Prostate gland (tissue), 2 donors: ENCODE data around the gene SH3BGRL3. TPM values are rescaled to one million over a fixed set of nuclear protein-coding genes. Genes with fewer than 3 reads are reported as not detected.
A peak's percentile ranks its signal among the peaks of the same experiment; 100 is the strongest.

Source experiments
- DNase-seq: peaks from one replicate; pipeline ENCODE4 v3.0.0-alpha.2; 2019; ENCODE audit warnings: low spot score
- H3K27ac ChIP-seq, 2 donors: fragments of 200-600 bp; sonication (generic); 2 replicates each; pipeline ENCODE4 v1.5.1; 2017 to 2019
- H3K27me3 ChIP-seq: fragments of 200-600 bp; sonication (generic); replicated peaks from 2 replicates; pipeline ENCODE4 v1.5.1; 2019; ENCODE audit not compliant: insufficient read depth
- H3K36me3 ChIP-seq, 2 donors: fragments of 200-600 bp; sonication (generic); 1 replicate in 1 of 2; 2 replicates in 1 of 2; pipeline versions ENCODE4 v1.5.1 to v1.8.1; 2017 to 2019
- H3K4me1 ChIP-seq: fragments of 200-600 bp; sonication (generic); replicated peaks from 2 replicates; pipeline ENCODE4 v1.5.1; 2019
- H3K4me3 ChIP-seq, 2 donors: fragments of 200-600 bp; sonication (generic); 2 replicates each; pipeline ENCODE4 v1.5.1; 2017 to 2019
- H3K9me3 ChIP-seq: fragments of 200-600 bp; sonication (generic); 2 replicates; pipeline ENCODE4 v1.5.1; 2017
- POLR2A ChIP-seq: fragments of 450-650 bp; IDR thresholded peaks from one replicate; pipeline ENCODE4 v1.6.1; 2016; ENCODE audit warnings: antibody characterized with exemption, mild to moderate bottlenecking
- POLR2AphosphoS5 ChIP-seq: sonication (generic); formaldehyde crosslinking; IDR thresholded peaks from one replicate; pipeline ENCODE4 v1.6.1; 2017; ENCODE audit warnings: antibody characterized with exemption
- WGBS: methylation state at CpG from one replicate; pipeline ENCODE4 v1.1.5; 2018; 5-methylcytosine and 5-hydroxymethylcytosine counted together
- intact Hi-C: fragments of 100-400 bp; cut with DNase I; formaldehyde crosslinking; loops from one replicate; pipeline ENCODE4 v1.14.2; 2022
- total RNA-seq, 2 donors: library from RNA; depleted of rRNA; stranded (reverse); fragments of >200 nt; gene quantifications; one replicate each; pipeline ENCODE4 v1.1.0, GENCODE V29; 2016
- TF ChIP-seq, protein P1 (sequence below), 4 experiments: fragments of 200-600 bp in 2 of 4; fragments of 450-650 bp in 2 of 4; sonication (generic) in 2 of 4; IDR thresholded peaks; 1 replicate in 3 of 4; 2 replicates in 1 of 4; pipeline ENCODE4 v1.5.1; 2016 to 2019; ENCODE audit warnings: antibody characterized with exemption in 4 of 4, mild to moderate bottlenecking in 2 of 4, moderate library complexity in 2 of 4

Gene SH3BGRL3
- total RNA-seq, 2 donors from 2014 or later, result 37.4 to 55.3 TPM

DNA sequence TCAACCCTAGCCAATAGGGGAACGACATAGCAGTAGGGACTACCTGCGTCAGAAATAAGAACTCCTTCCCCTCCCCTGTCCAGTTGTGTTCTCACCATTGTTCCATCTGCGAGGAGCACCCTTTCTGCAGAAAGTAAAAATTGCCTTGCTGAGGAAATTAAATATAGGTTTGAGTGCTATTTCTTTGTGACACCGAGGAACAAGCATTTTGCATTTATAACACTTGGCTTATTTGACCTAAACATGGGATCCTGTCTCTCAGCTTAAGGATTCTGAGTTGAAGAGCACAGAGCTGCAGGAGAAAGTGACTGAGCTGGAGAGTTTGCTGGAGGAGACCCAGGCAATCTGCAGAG is 10.7 kb upstream of the SH3BGRL3 start:
- no peak for DNase-seq
- no peaks in the 10 kb centered on the region for H3K9me3 ChIP-seq
- intact Hi-C loops, result no loop called here
- WGBS, result 96% methylated on average over 4 of the region's 4 CpGs
- H3K4me3 ChIP-seq, result no peak overlapping the region
- TF ChIP-seq POLR2A (no peak), POLR2AphosphoS5 (no peak)
- TF ChIP-seq, protein P1, sequence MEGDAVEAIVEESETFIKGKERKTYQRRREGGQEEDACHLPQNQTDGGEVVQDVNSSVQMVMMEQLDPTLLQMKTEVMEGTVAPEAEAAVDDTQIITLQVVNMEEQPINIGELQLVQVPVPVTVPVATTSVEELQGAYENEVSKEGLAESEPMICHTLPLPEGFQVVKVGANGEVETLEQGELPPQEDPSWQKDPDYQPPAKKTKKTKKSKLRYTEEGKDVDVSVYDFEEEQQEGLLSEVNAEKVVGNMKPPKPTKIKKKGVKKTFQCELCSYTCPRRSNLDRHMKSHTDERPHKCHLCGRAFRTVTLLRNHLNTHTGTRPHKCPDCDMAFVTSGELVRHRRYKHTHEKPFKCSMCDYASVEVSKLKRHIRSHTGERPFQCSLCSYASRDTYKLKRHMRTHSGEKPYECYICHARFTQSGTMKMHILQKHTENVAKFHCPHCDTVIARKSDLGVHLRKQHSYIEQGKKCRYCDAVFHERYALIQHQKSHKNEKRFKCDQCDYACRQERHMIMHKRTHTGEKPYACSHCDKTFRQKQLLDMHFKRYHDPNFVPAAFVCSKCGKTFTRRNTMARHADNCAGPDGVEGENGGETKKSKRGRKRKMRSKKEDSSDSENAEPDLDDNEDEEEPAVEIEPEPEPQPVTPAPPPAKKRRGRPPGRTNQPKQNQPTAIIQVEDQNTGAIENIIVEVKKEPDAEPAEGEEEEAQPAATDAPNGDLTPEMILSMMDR (IDR thresholded peaks at IDR 0.05), result no peak
- no peaks in the 10 kb centered on the region for H3K27me3 ChIP-seq
- no peak overlapping the region for H3K27ac ChIP-seq
- no peaks in the 10 kb centered on the region for H3K36me3 ChIP-seq
- H3K4me1 ChIP-seq, result no peaks in the 10 kb centered on the region

GRCh38 chr1:26274801-26275425 is 5.0 kb upstream of the SH3BGRL3 start:
- Histone ChIP-seq H3K9me3 (no peaks in the 10 kb centered on the region), H3K4me1 (peaks cover 17% of the 10 kb centered on the region), H3K27ac (peak overlapping the region; percentile 82 to 92), H3K27me3 (no peaks in the 10 kb centered on the region), H3K4me3 (no peak overlapping the region), H3K36me3 (no peaks in the 10 kb centered on the region)
- WGBS, result 80% methylated on average over 11 of the region's 11 CpGs
- no peak for DNase-seq
- intact Hi-C loops, result loop anchor here (2.0 to 5.0 kb wide), 3 partner anchors 43 to 163 kb away; partner anchors contain the start of genes CEP85 and PDIK1L
- TF ChIP-seq, protein P1 (IDR thresholded peaks at IDR 0.05), result no peak

- 3% methylated on average over 3 of the region's 3 CpGs for WGBS
- DNase-seq, result peak; percentile 84
- TF ChIP-seq POLR2A (peak; percentile 32), POLR2AphosphoS5 (peak; percentile 86)
- TF ChIP-seq, protein P1 (IDR thresholded peaks at IDR 0.05), result peak; percentile 69 to 95 (median 90)
- intact Hi-C loops, result loop anchor here (2.0 to 5.0 kb wide), 3 partner anchors 44 to 164 kb away; partner anchors contain the start of genes CEP85 and PDIK1L
- H3K27me3 ChIP-seq, result no peaks in the 10 kb centered on the region
- H3K9me3 ChIP-seq, result no peaks in the 10 kb centered on the region
- no peaks in the 10 kb centered on the region for H3K36me3 ChIP-seq
- peak overlapping the region; percentile 82 to 92 for H3K27ac ChIP-seq
- no peak overlapping the region for H3K4me3 ChIP-seq
- H3K4me1 ChIP-seq, result peaks cover 17% of the 10 kb centered on the region
These were observed 4.1 kb upstream of the SH3BGRL3 start for GRCh38 chr1:26275580-26276431.

GRCh38 chr1:26276432-26276838 is 3.5 kb upstream of the SH3BGRL3 start:
- peak overlapping the region; percentile 82 to 92 for H3K27ac ChIP-seq
- WGBS, result 70% methylated on average over 2 of the region's 2 CpGs
- no peaks in the 10 kb centered on the region for H3K9me3 ChIP-seq
- H3K4me3 ChIP-seq, result no peak overlapping the region
- no peaks in the 10 kb centered on the region for H3K36me3 ChIP-seq
- DNase-seq, result no peak
- TF ChIP-seq, protein P1 (IDR thresholded peaks at IDR 0.05), result no peak
- TF ChIP-seq POLR2AphosphoS5 (no peak), POLR2A (no peak)
- intact Hi-C loops, result loop anchor here (5.0 kb wide), 2 partner anchors 44 to 164 kb away; partner anchors contain the start of genes CEP85 and PDIK1L
- H3K27me3 ChIP-seq, result no peaks in the 10 kb centered on the region
- peaks cover 21% of the 10 kb centered on the region for H3K4me1 ChIP-seq
